ENCODE results near the gene FBLN5. TPM values are rescaled to one million over a fixed set of nuclear protein-coding genes. Genes with fewer than 3 reads are reported as not detected.
"Not testable (repeated sequence)": the region's sequence is repeated elsewhere in the genome, so short reads cannot be mapped to it uniquely, and the experiment has no call there.

FBLN5 gene
- total RNA-seq, 1 donor from 2014 or later, result 31.8 TPM

DNA sequence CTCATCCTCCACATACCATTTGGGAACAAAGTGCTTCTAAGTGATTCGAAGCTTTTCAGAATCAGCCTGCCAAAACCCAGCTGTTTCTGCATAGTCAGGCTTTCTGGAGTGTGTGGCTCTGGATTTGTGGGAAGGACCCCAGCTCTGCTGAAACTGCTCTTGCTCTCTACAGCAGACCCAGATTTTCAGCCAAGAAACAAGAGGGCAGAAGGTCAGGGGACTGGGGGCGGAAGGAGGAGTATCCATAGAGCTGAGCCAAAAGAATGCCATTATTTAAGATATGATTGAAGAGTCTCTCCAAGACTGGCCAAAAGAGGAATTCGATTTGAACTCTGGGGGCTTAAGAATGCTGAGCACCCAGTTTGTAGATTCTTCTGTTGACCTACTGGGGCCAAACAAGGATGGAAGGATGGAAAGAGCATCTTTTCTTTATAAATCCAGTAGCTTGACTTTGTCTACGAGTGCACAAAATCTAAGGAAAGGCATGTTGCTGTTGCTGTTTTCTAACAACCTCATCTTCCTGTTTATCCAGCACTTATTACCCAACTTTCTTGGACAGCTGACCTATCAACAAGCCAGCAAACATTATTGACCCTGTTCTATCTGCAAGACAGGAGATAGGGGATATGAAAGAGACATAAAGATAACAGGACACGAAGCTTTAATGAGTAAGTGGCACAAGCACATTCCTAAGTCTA, 29.2 kb downstream of the FBLN5 start:
- intact Hi-C loops (cut with DNase I), result no loop called here
- DNase-seq (ENCODE audit: low spot score), result no peak

- peak; percentile 27 for DNase-seq (ENCODE audit: low spot score)
- intact Hi-C loops (cut with DNase I), result no loop called here
Observed at GRCh38 chr14:91912035-91912434, 35.5 kb downstream of the FBLN5 start.

- intact Hi-C loops (cut with DNase I), result loop anchor here (2.0 kb wide), 1 partner anchor 263 kb away; no protein-coding TSS in a partner anchor
- DNase-seq (ENCODE audit: low spot score), result peak; percentile 22
Observed at GRCh38 chr14:91911474-91912032, 35.9 kb downstream of the FBLN5 start.

- intact Hi-C loops (cut with DNase I), result loop anchor here (2.0 kb wide), 1 partner anchor 261 kb away; no protein-coding TSS in a partner anchor
- no peak for DNase-seq (ENCODE audit: low spot score)
Observed at GRCh38 chr14:91910196-91910595, 37.3 kb downstream of the FBLN5 start.

DNA sequence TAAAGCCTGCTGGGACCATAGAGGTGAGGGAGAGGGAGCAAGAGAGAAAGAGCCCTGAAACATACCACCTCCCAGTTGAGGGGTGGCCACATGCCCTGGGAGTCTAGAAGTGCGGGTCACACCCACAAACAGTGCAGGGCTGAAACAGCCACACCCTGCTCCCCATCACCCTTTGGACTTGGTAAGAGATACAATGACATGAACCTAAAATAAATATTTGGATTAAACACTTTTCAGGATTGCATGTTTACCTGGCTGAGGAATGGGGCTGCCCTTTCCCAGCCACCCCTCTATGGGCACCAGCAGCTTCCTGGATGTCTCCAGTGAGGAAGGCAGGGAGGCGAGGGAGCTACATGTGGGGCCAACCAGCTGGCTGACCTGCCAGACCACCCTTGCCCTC, 41.1 kb downstream of the FBLN5 start:
- intact Hi-C loops (cut with DNase I), result no loop called here
- DNase-seq (ENCODE audit: low spot score), result peak; percentile 53

DNA sequence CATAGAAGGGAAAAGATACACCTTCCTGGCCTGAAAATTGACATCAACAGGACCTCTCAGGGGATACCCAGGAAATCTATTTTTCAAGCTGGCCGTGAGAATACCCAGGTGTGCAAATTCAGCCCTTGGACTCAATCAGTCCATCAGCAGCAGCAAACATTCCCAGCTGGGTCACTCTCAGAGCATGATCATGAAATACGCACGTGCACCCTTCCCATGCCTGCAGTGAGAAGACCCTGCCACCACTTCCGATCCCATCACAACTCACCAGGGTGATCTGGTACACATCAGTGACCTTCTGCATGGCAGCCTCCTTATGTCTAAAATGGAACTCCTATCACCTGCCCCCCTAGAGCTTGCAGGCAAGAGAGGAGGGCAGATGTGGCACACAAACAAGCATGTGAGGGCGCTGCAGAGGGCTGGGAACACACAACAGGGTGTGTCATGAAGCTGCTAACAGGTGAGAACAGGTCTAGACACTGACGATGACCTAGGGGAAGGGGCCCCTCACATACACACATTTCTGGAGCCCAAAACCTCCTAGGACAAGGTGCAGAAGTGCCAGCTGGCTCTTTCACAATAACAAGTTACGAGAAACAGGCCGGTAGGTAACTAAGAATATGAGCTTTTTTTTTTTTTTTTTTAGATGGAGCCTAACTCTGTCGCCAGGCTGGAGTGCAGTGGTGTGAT, 42.4 kb downstream of the FBLN5 start:
- DNase-seq (ENCODE audit: low spot score), result no peak
- intact Hi-C loops (cut with DNase I), result no loop called here

DNA sequence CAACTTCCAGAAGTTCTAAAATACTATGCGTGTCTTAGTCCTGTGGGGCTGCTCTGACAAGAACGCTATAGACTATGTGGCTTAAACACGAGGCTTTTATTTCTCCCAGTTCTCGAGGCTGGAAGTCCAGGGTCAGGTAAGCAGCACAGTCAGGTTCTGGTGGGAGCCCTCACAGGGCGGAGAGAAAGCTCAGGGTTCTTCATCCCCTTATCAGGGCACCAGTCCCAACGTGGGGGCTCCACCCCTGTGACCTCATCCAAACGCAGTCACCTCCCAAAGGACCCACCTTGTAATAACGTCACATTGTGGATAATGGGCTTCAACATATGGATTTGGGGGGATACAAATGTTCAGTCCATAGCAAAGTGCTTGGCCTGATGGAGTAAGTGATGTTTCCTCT, 43.0 kb downstream of the FBLN5 start:
- peak; percentile 56 for DNase-seq (ENCODE audit: low spot score)
- intact Hi-C loops (cut with DNase I), result no loop called here

DNA sequence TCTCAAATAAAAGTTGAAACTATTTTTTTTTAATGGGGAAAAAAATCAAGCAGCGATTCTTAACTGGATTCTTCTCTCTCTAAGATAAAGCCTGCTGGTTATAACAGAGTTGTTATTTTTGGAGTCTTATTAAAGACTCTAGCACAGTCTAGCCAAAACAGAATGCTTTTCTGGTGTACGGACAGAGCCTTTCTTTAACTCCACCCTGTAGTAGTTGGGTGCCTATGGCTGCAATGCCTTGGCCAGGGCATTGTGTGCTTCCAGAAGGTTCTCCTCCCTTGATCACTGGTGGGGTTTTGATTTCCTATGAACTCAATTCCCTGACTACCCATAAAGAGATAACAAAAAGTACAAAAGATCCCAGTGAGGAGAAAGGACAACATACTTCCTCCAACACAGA, 44.4 kb downstream of the FBLN5 start:
- intact Hi-C loops (cut with DNase I), result no loop called here
- DNase-seq (ENCODE audit: low spot score), result no peak

DNA sequence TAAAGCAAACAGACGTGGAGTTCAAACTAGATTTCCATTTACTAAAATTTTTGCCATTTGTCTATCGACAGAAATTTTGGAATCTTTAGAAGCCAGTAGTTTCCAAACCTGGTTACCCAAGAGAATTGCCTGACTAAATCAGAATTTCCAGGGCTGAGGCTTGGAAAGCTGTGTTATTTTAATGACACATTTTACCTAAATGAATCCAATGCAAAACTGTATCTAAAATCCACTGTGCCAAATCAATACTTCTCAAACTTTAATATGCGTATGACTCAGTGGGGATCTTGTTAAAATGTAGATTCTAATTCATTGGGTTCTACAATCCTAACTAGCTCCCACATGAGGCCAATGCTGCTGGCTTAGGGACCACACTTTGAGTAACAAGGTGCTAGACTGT, 45.2 kb downstream of the FBLN5 start:
- intact Hi-C loops (cut with DNase I), result no loop called here
- DNase-seq (ENCODE audit: low spot score), result no peak

DNA sequence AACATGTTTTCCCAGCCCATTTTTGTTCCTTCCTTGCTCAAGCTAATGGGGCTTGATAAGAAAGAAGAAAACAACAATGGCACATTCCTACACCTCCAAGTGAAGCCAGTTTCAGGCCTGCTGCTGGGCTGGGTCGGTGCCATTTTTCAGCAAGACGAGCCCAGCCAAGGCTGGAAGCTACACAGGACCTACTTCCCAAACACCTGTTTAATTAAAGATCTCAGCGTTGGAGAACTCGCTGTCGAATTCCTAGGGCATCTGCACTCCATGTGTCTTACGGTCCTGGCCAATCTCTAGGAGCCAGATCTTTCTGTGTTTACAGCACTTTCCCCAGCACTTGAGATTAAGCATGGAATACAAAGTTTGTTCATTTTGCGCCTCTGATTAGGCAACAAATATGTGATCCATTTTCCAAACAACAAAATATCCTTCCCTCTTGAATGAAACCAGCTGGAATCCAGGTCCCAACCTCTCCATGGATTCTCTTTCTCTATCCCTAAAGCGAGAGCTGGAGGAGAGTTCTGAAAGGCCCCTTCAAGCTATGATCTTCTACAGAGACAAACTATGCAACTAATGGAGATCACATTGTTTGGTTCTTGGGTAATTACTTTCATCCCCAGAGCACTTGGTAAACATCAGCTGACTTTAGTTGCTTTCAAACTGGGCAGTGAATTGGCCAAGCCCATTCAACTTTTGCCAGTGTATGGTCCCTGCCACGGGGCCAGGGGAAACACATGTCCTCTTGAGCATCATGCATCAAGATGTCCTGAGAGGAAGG, 45.9 kb downstream of the FBLN5 start:
- intact Hi-C loops (cut with DNase I), result no loop called here
- no peak for DNase-seq (ENCODE audit: low spot score)

GRCh38 chr14:91899806-91900205, 47.7 kb downstream of the FBLN5 start:
- intact Hi-C loops (cut with DNase I), result no loop called here

DNA sequence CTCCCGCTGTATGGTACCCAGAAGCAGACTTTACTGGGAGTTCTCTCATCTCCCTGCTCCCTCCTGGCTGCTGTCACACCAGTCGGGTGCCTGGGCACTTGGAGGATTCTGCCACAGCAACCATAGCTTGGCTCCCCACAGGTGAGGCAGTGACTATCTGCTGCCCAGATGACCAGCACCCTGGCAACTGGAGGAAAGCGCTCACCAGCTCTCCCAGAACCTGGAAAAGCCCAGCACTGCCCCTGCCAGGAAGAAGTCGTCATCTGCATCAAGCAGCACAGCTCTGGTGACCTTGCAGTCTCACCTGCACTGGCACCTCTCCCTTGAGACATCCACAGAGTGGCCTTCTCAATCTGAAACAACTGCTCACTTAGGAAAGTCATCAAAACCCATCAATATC, 48.3 kb downstream of the FBLN5 start:
- intact Hi-C loops (cut with DNase I), result no loop called here
- no peak for DNase-seq (ENCODE audit: low spot score)

More at GRCh38 chr14:91899806-91900205, 47.7 kb downstream of the FBLN5 start:
- no peak for DNase-seq (ENCODE audit: low spot score)

- intact Hi-C loops (cut with DNase I), result no loop called here
- DNase-seq (ENCODE audit: low spot score), result no peak
Observed at GRCh38 chr14:91898372-91898771, 49.1 kb downstream of the FBLN5 start.

DNA sequence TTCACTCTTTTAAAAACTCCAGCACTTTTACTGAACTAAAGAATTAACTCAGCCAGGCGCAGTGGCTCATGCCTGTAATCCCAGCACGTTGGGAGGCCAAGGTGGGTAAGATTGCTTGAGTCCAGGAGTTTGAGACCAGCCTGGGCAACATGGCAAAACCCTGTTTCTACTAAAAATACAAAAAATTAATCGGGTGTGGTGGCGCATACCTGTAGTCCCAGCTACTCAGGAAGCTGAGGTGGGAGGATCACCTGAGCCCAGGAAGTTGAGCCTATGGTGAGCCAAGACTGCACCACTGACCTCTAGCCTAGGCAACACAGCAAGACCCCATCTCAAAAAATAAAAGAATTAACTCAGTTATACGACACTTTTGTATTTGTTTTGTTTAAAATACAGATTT, 49.8 kb downstream of the FBLN5 start:
- intact Hi-C loops (cut with DNase I); DNase-seq (ENCODE audit: low spot score): not testable (repeated sequence)

DNA sequence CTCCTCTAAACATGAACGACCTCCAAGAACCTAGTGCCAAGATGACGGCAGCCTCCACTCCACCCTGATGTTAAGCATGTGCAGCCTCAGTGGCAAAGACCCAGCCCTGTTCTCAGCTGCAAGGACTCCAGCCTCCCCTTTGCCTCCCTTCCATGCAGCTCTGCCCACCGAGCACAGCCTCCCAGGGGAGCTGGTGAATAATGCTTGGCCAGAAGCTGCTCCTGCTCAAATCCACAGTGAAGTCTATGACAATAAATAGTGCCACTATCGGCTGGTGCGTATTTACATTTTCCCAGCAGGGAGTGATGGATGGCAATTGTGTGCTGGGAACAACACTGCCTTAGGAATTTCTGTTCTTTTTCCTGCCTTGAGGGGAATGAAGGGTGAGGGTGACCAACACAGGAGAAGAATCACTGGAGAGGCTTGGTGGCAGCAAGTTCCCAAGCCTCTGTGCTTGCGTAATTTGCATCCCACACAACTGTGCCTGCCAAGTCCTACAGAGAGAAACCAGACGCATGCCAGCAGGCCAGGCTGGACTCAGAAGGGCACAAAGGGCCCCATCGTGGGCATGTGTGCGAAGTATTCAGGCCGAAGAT, 50.3 kb downstream of the FBLN5 start:
- DNase-seq (ENCODE audit: low spot score), result no peak
- intact Hi-C loops (cut with DNase I), result no loop called here

DNA sequence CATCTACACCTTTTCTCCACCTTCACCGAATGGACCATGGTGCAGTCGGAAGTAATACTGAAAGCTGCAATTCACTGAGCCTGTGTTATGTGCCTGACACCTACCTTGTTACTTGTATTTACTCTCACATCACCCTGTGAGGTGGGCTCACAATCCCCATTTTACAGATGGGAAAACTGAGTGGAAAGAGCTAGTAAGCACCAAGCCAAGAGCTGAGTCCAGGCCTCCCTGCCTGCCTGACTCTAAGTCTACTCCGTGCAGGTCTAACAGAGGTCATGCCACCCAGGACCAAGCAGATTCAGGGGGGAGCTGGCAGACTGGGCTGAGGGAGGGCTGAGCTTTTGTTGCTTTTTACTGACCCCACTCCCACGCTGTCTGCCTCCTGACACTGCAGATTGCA, 51.1 kb downstream of the FBLN5 start:
- intact Hi-C loops (cut with DNase I), result no loop called here
- no peak for DNase-seq (ENCODE audit: low spot score)

DNA sequence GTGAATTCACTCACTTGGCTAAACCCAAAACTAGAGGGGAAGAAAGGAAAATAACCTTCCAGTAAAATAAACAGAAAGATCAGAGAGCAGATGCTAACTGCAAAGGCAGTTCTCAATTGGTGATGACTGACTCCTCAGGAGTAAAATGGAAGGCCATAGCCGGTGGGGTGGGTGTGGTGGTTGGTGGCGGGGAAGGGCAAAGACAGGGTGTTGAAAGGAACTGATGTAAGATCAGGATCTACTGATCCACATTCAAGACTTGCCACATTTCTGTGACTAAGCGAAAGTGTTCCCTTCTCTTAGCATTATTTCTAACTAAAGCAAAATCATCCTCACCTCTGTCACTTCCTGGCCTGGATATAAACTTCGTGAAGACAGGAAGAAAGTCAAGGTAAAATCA, 53.8 kb downstream of the FBLN5 start:
- DNase-seq (ENCODE audit: low spot score), result no peak
- intact Hi-C loops (cut with DNase I), result no loop called here

GRCh38 chr14:91893007-91893406, 54.5 kb downstream of the FBLN5 start:
- no peak for DNase-seq (ENCODE audit: low spot score)
- intact Hi-C loops (cut with DNase I), result no loop called here

GRCh38 chr14:91891721-91892220, 55.7 kb downstream of the FBLN5 start:
- DNase-seq (ENCODE audit: low spot score), result no peak
- intact Hi-C loops (cut with DNase I), result no loop called here

DNA sequence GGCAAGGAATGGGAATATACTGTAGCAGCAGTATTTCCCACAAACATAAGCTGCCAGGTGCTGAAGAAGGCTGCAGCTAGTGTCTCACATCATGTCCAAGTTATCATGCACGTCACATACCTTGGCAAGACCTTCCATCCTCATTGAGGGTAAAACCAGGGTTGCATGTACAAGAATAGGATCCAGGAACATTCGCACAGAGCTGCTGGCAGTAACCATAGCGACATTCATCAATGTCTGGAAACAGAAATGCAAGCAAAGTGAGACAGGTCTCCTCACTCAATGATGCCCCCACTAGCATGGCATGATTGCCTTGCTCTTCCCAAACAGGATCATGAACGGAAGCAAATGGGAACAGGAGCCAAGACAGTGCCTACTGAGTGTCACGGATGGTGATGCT, 56.4 kb downstream of the FBLN5 start:
- intact Hi-C loops (cut with DNase I), result no loop called here
- DNase-seq (ENCODE audit: low spot score), result no peak

Measured in cardiac septum (tissue), 1 donor.